IMR-90 (cell line): Measurements from ENCODE around the gene PLA2G2D.

Experiments
- CEBPB ChIP-seq: IDR thresholded peaks from 2 replicates; pipeline ENCODE4 v1.6.1; 2012; ENCODE audit warnings: low read depth, low read length, improper control_type of control experiment
- CHD1 ChIP-seq: IDR thresholded peaks from 2 replicates; pipeline ENCODE4 v1.6.1; 2012; ENCODE audit warnings: low read depth, low read length, improper control_type of control experiment
- CTCF ChIP-seq: conservative IDR thresholded peaks from 2 replicates; pipeline ENCODE4 v1.5.1; 2012; ENCODE audit warnings: mild to moderate bottlenecking, low read depth, low read length, improper control_type of control experiment
- ELK1 ChIP-seq: fragments of 150-350 bp; IDR thresholded peaks from 2 replicates; pipeline ENCODE4 v1.6.1; 2016; ENCODE audit warnings: low read depth, mild to moderate bottlenecking, low read length, moderate library complexity, borderline replicate concordance
- FOS ChIP-seq: fragments of 150-350 bp; IDR thresholded peaks from 2 replicates; pipeline ENCODE4 v1.6.1; 2016; ENCODE audit warnings: low read depth, low read length
- MAZ ChIP-seq: IDR thresholded peaks from 2 replicates; pipeline ENCODE4 v1.6.1; 2012; ENCODE audit warnings: low read depth, mild to moderate bottlenecking, low read length, improper control_type of control experiment, moderate library complexity, borderline replicate concordance
- MXI1 ChIP-seq: IDR thresholded peaks from 2 replicates; pipeline ENCODE4 v1.6.1; 2012; ENCODE audit warnings: low read depth, mild to moderate bottlenecking, low read length, moderate library complexity, borderline replicate concordance
- POLR2A ChIP-seq: IDR thresholded peaks from 2 replicates; pipeline ENCODE4 v1.6.1; 2012; ENCODE audit warnings: mild to moderate bottlenecking, low read depth, low read length
- RAD21 ChIP-seq: IDR thresholded peaks from 2 replicates; pipeline ENCODE4 v1.6.1; 2012; ENCODE audit warnings: low read length, improper control_type of control experiment
- RCOR1 ChIP-seq: IDR thresholded peaks from 2 replicates; pipeline ENCODE4 v1.6.1; 2012; ENCODE audit warnings: mild to moderate bottlenecking, low read length, improper control_type of control experiment; ENCODE audit not compliant: insufficient replicate concordance
- RFX5 ChIP-seq: IDR thresholded peaks from 2 replicates; pipeline ENCODE4 v1.8.0; 2012; ENCODE audit warnings: low read depth, mild to moderate bottlenecking, low read length, moderate library complexity
- SMC3 ChIP-seq: fragments of 150-350 bp; IDR thresholded peaks from 2 replicates; pipeline ENCODE4 v1.6.1; 2016; ENCODE audit warnings: low read depth, mild to moderate bottlenecking, antibody characterized with exemption, low read length, moderate library complexity
- USF2 ChIP-seq: fragments of 150-350 bp; IDR thresholded peaks from 2 replicates; pipeline ENCODE4 v1.6.1; 2017; ENCODE audit warnings: mild to moderate bottlenecking, antibody characterized with exemption, low read length, low read depth

GRCh38 chr1:20142001-20142710 is 22.8 kb upstream of the PLA2G2D start:
- TF ChIP-seq RFX5 = no peak
- no peak for TF ChIP-seq CTCF
- no peak for TF ChIP-seq POLR2A
- TF ChIP-seq CEBPB = no peak
- no peak for TF ChIP-seq RAD21
- TF ChIP-seq CHD1 = no peak
- TF ChIP-seq MAZ = no peak
- TF ChIP-seq SMC3 = no peak
- TF ChIP-seq MXI1 = no peak
- TF ChIP-seq ELK1 = no peak
- TF ChIP-seq RCOR1 = no peak
- no peak for TF ChIP-seq FOS
- TF ChIP-seq USF2 = no peak
